GM19324 (cell line): ENCODE data around the gene DDX23.
"Not testable (repeated sequence)": the region's sequence is repeated elsewhere in the genome, so short reads cannot be mapped to it uniquely, and the experiment has no call there.

Experiments
- ATAC-seq: cut with Tn5 transposase; IDR thresholded peaks from one replicate; pipeline ENCODE4 v1.9.1; 2021; ENCODE audit warnings: mild to moderate bottlenecking, moderate library complexity; ENCODE audit not compliant: unreplicated experiment, low FRiP score

DDX23 gene

DNA sequence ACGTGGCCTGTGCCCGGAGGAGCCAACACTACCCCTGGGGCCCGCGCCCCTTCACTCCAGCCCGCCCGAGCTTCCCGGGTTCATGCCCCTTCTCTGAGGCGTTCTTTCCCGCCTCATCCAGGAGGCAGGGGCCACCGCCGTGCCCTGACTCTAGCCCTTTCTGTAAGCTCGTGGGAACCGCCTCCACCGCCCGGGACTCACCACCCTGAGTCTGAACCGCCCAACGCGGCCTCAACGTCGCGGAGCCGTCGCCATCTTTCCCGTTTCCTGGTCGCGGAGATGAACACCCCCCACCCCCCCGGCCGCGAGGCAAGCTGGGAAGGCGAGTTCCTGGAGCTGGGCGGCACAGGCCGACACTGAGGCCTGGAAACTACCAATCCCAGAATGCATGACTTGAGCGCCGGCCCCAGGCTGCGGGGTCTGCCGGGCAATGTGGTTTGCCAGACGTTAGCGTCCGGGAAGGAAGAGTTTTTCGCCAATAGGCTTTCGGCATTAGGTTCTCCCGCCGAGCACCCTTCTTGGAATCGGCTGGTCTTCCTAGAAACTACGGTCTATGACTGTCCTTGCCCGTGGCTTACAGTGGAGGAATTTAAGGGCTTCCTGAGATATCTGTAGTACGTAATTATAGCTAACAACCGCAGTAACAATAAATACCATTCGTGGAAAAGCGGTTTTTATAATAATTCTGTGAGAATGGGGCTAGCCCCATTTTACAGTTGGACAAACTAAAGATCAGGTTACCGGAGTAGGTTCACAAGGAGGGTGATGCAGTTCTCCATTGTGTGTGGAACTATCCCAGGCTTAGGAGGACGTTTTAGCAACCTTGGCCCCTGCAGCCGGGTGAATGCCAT, at the start of gene DDX23:
Gene DDX23, minus strand, starts transcription at position 281 of the 851 bp plus-strand sequence. CDS start 6,381 bp downstream, outside the sequence.
- ATAC-seq: peak; percentile 94

DNA sequence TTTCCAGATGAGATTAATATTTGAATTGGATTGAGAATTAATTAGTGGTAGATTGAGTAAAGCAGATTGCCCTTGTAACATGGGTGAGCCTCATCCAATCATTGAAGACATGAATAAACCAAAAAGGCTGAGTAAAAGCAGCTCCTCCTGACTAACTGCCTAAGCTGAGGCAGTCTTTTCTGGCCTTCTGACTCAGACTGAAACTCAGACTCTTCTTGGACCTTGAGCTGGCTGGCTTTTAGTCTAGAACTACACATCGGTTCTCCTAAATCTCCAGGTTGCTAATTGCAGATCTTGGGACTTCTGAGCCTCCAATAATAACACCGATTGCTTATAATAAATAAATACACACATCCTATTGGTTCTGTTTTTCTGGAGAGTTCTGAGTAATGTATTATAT, 49.3 kb upstream of the DDX23 start:
- ATAC-seq: no peak

GRCh38 chr12:48899651-48900050, 47.7 kb upstream of the DDX23 start:
- ATAC-seq: no peak

GRCh38 chr12:48894271-48894670, 42.3 kb upstream of the DDX23 start:
- ATAC-seq: no peak

DNA sequence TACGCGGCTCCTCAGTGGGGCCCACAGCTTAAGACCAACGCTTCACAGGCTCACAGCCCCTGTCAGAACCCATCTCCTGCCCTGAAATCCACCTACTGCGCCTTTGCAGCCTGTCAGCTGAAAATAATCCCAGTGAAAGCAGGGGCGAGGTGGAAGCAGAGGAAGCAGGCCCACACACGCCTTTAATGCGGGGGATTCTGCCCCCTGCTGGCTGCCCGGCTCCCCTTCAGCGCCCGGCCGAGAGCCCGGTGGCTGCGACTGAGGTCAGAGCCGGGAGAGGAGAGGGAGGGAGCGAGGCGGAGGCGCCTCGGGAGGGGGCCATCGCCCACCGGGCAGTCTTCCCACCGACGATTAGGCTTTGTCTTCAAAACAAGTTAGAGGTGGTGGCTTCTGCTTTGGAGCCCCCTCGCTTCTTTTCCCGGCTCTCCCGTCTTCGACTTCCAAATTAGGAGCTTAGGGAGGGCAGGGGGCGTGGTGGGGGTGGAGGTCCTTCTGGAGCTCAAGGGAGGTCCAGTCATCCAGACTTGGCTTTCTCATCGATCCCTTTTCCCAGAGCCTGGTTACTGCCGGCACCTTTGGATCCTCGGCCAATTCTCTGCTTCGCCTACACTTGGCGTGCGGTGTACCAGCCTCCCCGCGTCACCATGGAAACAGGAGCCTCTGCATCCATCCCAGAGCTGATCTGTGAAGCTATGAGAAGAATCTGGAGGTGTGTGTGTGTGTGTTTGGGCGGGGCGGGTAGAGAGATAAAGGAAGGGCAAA, 38.9 kb upstream of the DDX23 start:
- ATAC-seq: peak; percentile 62

DNA sequence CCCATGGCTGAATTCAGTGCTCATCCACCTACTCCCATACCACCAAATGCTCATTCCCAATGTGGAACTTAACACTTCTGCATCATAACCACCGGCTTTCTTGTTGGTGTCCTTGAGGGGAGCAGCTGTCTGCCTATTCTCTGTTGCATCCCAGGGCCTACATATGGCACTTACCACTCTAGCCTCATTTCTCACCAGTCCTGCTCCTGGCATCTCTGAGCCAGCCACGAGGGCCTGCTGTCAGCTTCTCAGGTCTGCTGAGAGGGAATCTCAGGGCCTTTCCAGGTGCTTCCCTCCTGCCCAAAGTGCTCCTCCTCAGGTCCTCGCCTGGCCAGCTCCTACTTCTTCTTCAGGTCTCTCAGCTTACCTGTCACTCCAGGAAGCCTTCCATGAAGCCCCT, 37.7 kb upstream of the DDX23 start:
- no peak for ATAC-seq

DNA sequence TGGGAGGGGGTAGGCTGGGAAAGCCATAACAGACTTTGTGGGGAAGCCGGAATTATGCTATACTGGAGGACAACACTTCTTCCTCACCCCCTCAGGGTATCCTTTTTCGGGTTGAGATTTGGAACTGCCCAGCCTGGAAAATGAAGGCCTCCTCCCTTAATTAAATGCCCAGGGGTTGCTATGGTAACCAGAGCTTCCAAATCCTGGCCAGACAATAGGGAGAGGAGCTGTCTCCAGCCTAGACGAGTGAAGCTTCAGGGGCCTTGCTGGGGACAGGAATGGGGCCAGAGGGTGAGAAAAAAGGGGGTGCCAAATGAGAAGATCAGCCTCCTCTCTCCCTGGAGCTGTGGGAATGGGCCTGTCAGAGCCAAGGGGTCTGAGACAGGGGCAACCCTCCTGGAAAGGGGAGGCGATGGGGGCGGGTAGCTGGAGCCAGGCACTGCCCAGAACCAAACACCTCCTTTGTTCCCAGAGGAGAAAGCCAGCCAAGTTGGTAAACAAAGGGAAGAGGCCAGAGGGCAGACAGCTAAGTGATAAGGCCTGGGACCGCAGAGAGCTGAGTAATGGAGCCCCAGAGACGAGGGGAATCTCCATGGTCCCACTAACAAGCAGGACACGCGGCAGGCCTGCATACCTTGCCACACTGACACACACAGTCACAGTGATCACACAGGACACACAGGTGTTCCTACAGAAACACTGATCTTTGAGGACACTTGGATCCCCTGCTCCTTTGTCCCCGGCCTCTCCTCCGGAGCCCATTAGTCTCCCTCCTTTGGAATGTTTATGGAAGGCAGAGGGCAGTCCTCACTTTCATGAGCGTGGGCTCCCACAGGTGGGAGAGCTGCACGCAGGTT, 31.6 kb upstream of the DDX23 start:
- ATAC-seq: no peak

- ATAC-seq: no peak
Observed at GRCh38 chr12:48882972-48883304, 31.0 kb upstream of the DDX23 start.

- ATAC-seq: no peak
Observed at GRCh38 chr12:48882315-48882687, 30.3 kb upstream of the DDX23 start.

DNA sequence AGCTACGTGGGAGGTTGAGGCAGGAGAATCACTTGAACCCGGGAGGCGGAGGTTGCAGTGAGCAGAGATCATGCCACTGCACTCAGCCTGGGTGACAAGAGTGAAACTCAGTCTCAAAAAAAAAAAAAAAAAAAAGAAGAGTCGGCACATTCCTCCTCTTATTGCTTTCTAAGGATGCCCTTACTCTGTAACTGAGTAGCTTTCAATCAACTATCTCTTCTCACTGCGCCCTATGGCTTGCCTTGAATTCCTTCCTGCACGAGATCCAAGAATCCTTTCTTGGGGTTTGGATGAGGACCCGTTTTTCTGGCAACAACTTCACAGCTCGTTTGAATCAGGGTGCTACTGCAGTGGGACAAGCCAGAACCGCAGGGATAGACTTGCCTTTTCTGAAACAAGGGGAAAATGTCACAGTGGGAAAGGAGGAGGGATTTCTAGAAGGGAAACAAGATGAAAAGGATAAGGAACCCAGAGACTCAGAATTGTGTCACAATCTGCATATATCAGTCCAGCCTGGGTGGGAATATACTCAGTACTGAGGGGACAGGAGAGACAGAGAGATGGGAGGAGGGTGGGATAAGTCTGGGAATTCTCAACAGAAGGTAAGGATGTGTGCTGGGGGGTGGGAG, 29.8 kb upstream of the DDX23 start:
- no peak for ATAC-seq

DNA sequence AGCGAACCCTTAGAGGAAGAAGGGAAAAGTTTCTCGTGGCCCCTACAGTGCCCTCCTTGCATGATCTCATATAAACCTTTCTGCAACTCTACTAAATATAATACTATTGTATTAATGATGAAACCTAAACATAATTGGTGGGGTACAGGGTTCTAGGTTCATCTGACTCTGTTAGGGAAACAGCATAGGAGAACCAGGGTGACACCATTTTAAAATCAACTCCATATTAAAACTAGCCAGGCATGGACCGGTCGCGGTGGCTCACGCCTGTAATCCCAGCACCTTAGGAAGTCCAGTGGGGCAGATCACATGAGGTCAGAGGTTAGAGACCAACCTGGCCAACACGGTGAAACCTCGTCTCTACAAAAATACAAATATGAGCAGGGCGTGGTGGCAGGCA, 28.7 kb upstream of the DDX23 start:
- ATAC-seq: no peak

GRCh38 chr12:48878548-48878947, 26.6 kb upstream of the DDX23 start:
- ATAC-seq: no peak

DNA sequence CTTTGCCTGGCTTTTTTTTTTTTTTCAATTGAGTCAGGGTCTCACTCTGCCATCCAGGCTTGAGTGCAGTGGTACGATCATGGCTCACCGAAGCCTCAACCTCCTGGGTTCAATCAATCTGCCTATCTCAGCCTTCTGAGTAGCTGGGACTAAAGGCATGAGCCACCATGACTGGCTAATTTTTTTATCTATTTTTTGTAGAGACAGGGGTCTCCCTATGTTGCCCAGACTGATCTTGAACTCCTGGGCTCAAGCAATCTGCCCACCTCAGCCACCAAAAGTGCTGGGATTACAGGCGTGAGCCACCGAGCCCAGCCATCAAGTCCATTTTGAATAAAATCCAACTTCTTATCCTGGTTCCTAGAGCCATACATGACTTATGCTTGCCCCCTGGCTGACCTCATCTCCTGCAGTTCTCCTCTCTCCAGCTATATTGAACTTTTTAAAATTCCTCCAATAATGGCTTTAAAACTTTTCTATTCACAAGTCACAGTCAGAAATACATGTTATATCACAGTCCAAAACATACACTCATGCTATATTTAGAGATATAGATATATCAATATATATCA, 24.1 kb upstream of the DDX23 start:
- no peak for ATAC-seq

- ATAC-seq: not testable (repeated sequence)
Observed at GRCh38 chr12:48873534-48873933, 21.6 kb upstream of the DDX23 start.

DNA sequence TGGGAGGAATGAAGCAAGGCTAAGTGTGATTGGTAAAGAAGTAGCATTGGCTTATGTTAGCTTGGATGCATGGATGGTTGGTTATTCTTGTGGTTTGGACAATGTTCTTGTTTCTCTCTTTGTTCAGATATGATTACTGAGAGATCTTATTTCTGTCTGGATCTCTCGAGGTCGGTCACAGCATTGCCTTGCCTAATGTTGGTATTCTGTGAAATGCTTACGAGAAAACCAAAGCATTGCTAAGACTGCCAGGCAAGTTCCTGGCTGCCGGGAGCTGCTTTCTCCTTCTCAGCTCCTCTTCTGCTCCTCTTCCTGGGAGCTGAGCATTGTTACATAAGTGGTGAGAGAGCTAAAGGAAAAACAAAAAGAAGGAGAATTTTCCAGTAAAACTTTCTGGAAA, 21.1 kb upstream of the DDX23 start:
- no peak for ATAC-seq

DNA sequence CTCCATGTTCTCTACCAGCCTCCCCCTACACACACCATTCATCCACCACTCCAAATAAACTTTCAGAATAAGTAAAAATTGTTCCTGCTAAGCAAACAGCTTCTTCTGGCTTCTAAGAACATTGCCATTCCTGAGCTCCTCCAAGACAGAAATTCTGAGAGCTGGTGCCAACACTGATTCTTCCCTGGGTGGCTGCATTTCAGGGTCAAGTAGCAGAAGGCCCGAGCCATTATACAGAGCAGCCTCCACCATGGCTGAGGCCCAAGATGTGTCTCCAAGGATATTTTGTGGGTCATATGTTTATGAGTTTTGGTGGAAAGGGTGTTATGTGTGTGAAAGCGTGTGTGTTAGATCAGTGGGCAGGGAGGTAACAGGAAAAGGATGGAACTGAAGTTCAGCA, 17.2 kb upstream of the DDX23 start:
- no peak for ATAC-seq

GRCh38 chr12:48868451-48868850, 16.5 kb upstream of the DDX23 start:
- no peak for ATAC-seq

DNA sequence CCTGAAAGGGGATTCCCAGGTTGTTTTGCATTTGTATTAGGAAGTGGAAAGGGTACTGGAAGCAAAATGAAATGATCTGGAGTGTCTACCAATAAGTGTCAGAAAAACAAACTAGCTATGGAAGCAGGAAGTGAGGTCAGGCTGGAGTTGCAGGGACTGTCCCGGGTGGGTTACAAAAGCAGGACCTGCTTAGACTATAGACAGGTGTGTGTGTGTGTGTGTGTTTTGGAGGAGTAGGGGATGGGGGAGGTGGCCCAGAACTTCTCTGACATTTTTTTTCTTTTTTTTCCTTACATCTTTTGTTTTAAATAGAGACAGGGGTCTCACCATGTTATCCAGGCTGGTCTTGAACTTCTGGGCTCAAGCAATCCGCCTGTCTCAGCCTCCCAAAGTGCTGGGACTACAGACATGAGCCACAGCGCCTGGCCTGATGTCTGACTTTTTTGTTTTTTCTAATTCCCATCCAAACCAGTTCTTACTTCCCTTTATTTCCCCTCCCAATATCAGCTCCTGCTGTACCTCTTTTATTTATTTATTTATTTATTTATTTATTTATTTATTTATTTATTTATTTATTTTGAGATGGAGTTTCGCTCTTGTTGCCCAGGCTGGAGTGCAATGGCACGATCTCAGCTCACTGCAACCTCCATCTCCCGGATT, 14.2 kb upstream of the DDX23 start:
- ATAC-seq: no peak

- peak; percentile 96 for ATAC-seq
Observed at GRCh38 chr12:48865281-48866051, 13.5 kb upstream of the DDX23 start, which contains the start of gene RND1. RND1 (minus strand) TSS chr12:48865870; CDS start chr12:48865767, 103 bp downstream.
